SK-N-SH (cell line): ENCODE data around the gene LGR6. TPM values are rescaled to one million over a fixed set of nuclear protein-coding genes. Genes with fewer than 3 reads are reported as not detected.
"Not testable (repeated sequence)": the region's sequence is repeated elsewhere in the genome, so short reads cannot be mapped to it uniquely, and the experiment has no call there.

Experiments used
- CTCF ChIA-PET: fragments of 300-600, 350-600 bp; formaldehyde crosslinking; extraction: SDS; loops from one replicate; lab custom pipeline; 2021; lab: Yijun Ruan, JAX
- POLR2A ChIA-PET: fragments of 350-600 bp; sonication (Branson Sonifier 250); formaldehyde crosslinking; extraction: SDS; loops from one replicate; lab custom pipeline; 2020; ENCODE audit warnings: antibody characterized with exemption, inconsistent platforms; lab: Yijun Ruan, JAX
- DNase-seq: peaks from one replicate; pipeline ENCODE4 v3.0.0; 2012
- H2AFZ ChIP-seq: fragments of 200-600 bp; sonication (generic); 2 replicates; pipeline ENCODE4 v1.8.1; 2016; ENCODE audit warnings: antibody characterized with exemption, mild to moderate bottlenecking, low read depth
- H3F3A ChIP-seq: fragments of 200-600 bp; sonication (generic); replicated peaks from 2 replicates; pipeline ENCODE3; 2016; ENCODE audit warnings: antibody characterized with exemption, mild to moderate bottlenecking; ENCODE audit not compliant: insufficient read depth
- H3K27ac ChIP-seq, 2 experiments: fragments of 200-500 bp in 1 of 2; fragments of 200-600 bp in 1 of 2; sonication (Bioruptor generic) in 1 of 2; sonication (generic), shearing (Covaris generic) in 1 of 2; 2 replicates each; pipeline versions ENCODE4 v1.5.1 to v1.6.1; 2014 to 2016; ENCODE audit warnings: low read depth in 2 of 2, inconsistent platforms in 1 of 2, low read length in 1 of 2, mild to moderate bottlenecking in 1 of 2, mixed read lengths in 1 of 2
- H3K27me3 ChIP-seq: fragments of 200-600 bp; sonication (generic), shearing (Covaris generic); 2 replicates; pipeline ENCODE4 v1.6.1; 2016; ENCODE audit warnings: mixed run types; ENCODE audit not compliant: insufficient read depth
- H3K36me3 ChIP-seq, 2 experiments: fragments of 200-500 bp in 1 of 2; fragments of 200-600 bp in 1 of 2; sonication (Bioruptor generic) in 1 of 2; sonication (generic) in 1 of 2; replicated peaks in 1 of 2; 2 replicates each; pipeline versions ENCODE3 to v1.5.1; 2014 to 2016; ENCODE audit warnings: low read length in 1 of 2, mild to moderate bottlenecking in 1 of 2; ENCODE audit not compliant: insufficient read depth in 2 of 2, control insufficient read depth in 1 of 2
- H3K4me1 ChIP-seq, 2 experiments: fragments of 200-500 bp in 1 of 2; fragments of 200-600 bp in 1 of 2; sonication (Bioruptor generic) in 1 of 2; sonication (generic), shearing (Covaris generic) in 1 of 2; 2 replicates each; pipeline versions ENCODE4 v1.5.1 to v1.6.1; 2014 to 2016; ENCODE audit warnings: low read depth in 1 of 2, low read length in 1 of 2, mixed run types in 1 of 2; ENCODE audit not compliant: insufficient read depth in 2 of 2, control insufficient read depth in 1 of 2
- H3K4me2 ChIP-seq: fragments of 200-600 bp; sonication (generic), shearing (Covaris generic); 2 replicates; pipeline ENCODE4 v1.6.1; 2017; ENCODE audit warnings: mixed run types
- H3K4me3 ChIP-seq, 2 experiments: fragments of 200-500 bp in 1 of 2; fragments of 200-600 bp in 1 of 2; sonication (Bioruptor generic) in 1 of 2; sonication (generic), shearing (Covaris generic) in 1 of 2; 2 replicates each; pipeline versions ENCODE4 v1.5.1 to v1.8.1; 2014 to 2016; ENCODE audit warnings: low read depth in 2 of 2, inconsistent platforms in 1 of 2, low read length in 1 of 2, mild to moderate bottlenecking in 1 of 2, mixed read lengths in 1 of 2, moderate library complexity in 1 of 2
- H3K79me2 ChIP-seq: fragments of 200-600 bp; sonication (generic); 2 replicates; pipeline ENCODE4 v1.8.1; 2017; ENCODE audit warnings: mild to moderate bottlenecking; ENCODE audit not compliant: insufficient read depth
- H3K9ac ChIP-seq: fragments of 200-600 bp; sonication (generic); 2 replicates; pipeline ENCODE4 v1.6.1; 2017; ENCODE audit warnings: mixed run types
- H3K9me2 ChIP-seq: fragments of 200-600 bp; sonication (generic); 2 replicates; pipeline ENCODE4 v1.6.1; 2017; ENCODE audit warnings: mixed run types
- H3K9me3 ChIP-seq: fragments of 200-600 bp; sonication (generic); 2 replicates; pipeline ENCODE4 v1.6.1; 2017; ENCODE audit warnings: mixed run types, mild to moderate bottlenecking, moderate library complexity
- H4K20me1 ChIP-seq: fragments of 200-600 bp; sonication (generic); 2 replicates; pipeline ENCODE4 v1.6.1; 2017; ENCODE audit warnings: mild to moderate bottlenecking, mixed run types; ENCODE audit not compliant: insufficient read depth
- ELF1 ChIP-seq: IDR thresholded peaks from 2 replicates; pipeline ENCODE4 v1.4.0; 2012
- EP300 ChIP-seq, 2 experiments: IDR thresholded peaks; 2 replicates each; pipeline versions ENCODE4 v1.4.0 to v1.6.1; 2012; ENCODE audit warnings: borderline replicate concordance in 1 of 2, low read depth in 1 of 2, low read length in 1 of 2
- FOSL2 ChIP-seq: IDR thresholded peaks from 2 replicates; pipeline ENCODE4 v1.4.0; 2012; ENCODE audit warnings: low read depth, mild to moderate bottlenecking, moderate library complexity, borderline replicate concordance
- FOXJ3 ChIP-seq: sonication (generic); formaldehyde crosslinking; IDR thresholded peaks from 2 replicates; pipeline ENCODE4 v1.5.1; 2020; ENCODE audit warnings: mild to moderate bottlenecking, missing genetic modification reagents
- FOXM1 ChIP-seq: IDR thresholded peaks from 2 replicates; pipeline ENCODE4 v1.4.0; 2012; ENCODE audit warnings: low read depth, mild to moderate bottlenecking
- MEF2A ChIP-seq: IDR thresholded peaks from 2 replicates; pipeline ENCODE4 v1.4.0; 2012; ENCODE audit warnings: low read depth, borderline replicate concordance
- NFIC ChIP-seq: IDR thresholded peaks from 2 replicates; pipeline ENCODE4 v1.4.0; 2012; ENCODE audit warnings: borderline replicate concordance
- NRF1 ChIP-seq: IDR thresholded peaks from 2 replicates; pipeline ENCODE4 v1.6.1; 2012; ENCODE audit warnings: low read depth, mild to moderate bottlenecking, low read length
- RCOR1 ChIP-seq: fragments of 150-350 bp; IDR thresholded peaks from 2 replicates; pipeline ENCODE4 v1.6.1; 2017; ENCODE audit warnings: antibody characterized with exemption, low read length
- RFX5 ChIP-seq: IDR thresholded peaks from 2 replicates; pipeline ENCODE4 v1.6.1; 2012; ENCODE audit warnings: mild to moderate bottlenecking, improper control_type of control experiment, low read length
- RXRA ChIP-seq: IDR thresholded peaks from 2 replicates; pipeline ENCODE4 v1.4.0; 2012; ENCODE audit warnings: low read depth, mild to moderate bottlenecking, borderline replicate concordance
- SMC3 ChIP-seq: IDR thresholded peaks from 2 replicates; pipeline ENCODE4 v1.6.1; 2012; ENCODE audit warnings: low read depth, low read length, improper control_type of control experiment
- TAF1 ChIP-seq: IDR thresholded peaks from 2 replicates; pipeline ENCODE4 v1.6.1; 2012; ENCODE audit warnings: low read depth, mild to moderate bottlenecking, low read length, moderate library complexity, borderline replicate concordance
- TEAD4 ChIP-seq: IDR thresholded peaks from 2 replicates; pipeline ENCODE4 v1.4.0; 2012; ENCODE audit warnings: mild to moderate bottlenecking, borderline replicate concordance; ENCODE audit not compliant: insufficient read depth
- YY1 ChIP-seq: IDR thresholded peaks from 2 replicates; pipeline ENCODE4 v1.4.0; 2012; ENCODE audit warnings: low read depth, mild to moderate bottlenecking
- WGBS: methylation state at CpG from one replicate; pipeline ENCODE4 v1.1.6; 2017; ENCODE audit warnings: low lambda C conversion rate; 5-methylcytosine and 5-hydroxymethylcytosine counted together
- polyA plus RNA-seq, 3 experiments: library from polyadenylated mRNA; depleted of rRNA; stranded (reverse); fragments of >200 nt; gene quantifications; 2 replicates each; pipeline ENCODE4 v1.2.3, GENCODE V29; 2012
- TF ChIP-seq, protein P1 (sequence below): fragments of 150-350 bp; IDR thresholded peaks from 2 replicates; pipeline ENCODE4 v1.6.1; 2016; ENCODE audit warnings: mild to moderate bottlenecking, low read depth, low read length
- TF ChIP-seq, protein P2 (sequence below): IDR thresholded peaks from 2 replicates; pipeline ENCODE4 v1.4.0; 2012; ENCODE audit warnings: low read depth
- TF ChIP-seq, protein P3 (sequence below): IDR thresholded peaks from 2 replicates; pipeline ENCODE4; 2012

The LGR6 gene
- polyA plus RNA-seq, 1 of the 3 experiments (the other 2 are of a cell fraction), result 0.03 TPM

DNA sequence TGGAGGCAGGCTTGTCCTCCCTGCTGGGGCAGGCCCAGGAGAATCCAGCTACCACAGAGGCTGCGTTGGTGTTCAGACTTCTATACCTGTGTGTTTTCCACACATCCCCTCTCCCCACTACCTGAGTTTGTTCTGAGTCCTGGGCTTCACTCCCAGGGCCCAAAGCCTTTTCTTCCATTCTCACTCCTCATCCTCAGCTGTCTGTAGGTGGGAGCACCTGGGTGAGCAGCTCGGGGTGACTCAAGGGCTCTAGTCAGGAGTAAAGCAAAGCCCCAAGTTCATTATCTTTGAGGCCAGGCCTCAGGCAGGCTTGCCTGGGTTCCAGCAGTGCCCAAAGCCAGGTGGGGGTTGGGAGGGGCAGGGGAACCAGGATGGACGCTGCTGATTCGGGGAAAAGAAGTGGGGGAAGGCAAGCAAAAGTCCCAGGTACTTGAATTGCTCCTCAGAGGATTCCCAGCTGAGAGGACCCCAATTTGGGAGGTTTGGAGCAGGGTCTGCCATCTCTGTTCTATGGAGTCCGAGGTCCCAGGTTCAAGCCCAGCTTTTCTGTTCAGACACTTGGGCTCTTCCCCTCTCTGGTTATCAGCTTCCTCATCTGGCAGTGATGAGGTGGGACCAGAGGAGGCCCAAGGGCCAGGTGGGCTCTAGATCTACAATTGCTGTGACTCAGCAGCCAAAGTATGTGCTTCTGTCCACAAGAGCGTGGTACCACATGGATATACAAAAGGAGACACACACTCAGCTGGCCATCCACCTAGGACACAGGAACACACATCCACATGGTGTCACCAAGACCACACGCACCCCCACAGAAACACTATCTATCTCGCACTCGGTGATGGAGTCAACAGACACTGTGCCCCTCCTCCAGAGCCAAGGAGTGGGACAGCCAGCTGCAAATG, 27.4 kb upstream of the LGR6 start:
- Histone ChIP-seq H3K4me2 (no peak overlapping the region), H3K36me3 (no peaks in the 10 kb centered on the region), H4K20me1 (no peaks in the 10 kb centered on the region), H3K9ac (no peak overlapping the region), H3K27ac (no peak overlapping the region), H3K79me2 (no peaks in the 10 kb centered on the region), H3K27me3 (no peaks in the 10 kb centered on the region), H3K4me3 (no peak overlapping the region), H2AFZ (no peak overlapping the region), H3F3A (no peaks in the 10 kb centered on the region), H3K9me3 (no peaks in the 10 kb centered on the region), H3K4me1 (peaks cover 0 to 65% of the 10 kb centered on the region in 2 experiments; a peak in 1 of 4 replicates), H3K9me2 (no peaks in the 10 kb centered on the region)
- ChIA-PET POLR2A (no interaction called here), CTCF (interaction anchor here (0.7 to 3.3 kb wide), 5 partner anchors 12 to 31 kb away, joined by 3 to 11 read pairs (median 3); no protein-coding TSS in a partner anchor)
- no peak for TF ChIP-seq FOXM1
- TF ChIP-seq, protein P1, sequence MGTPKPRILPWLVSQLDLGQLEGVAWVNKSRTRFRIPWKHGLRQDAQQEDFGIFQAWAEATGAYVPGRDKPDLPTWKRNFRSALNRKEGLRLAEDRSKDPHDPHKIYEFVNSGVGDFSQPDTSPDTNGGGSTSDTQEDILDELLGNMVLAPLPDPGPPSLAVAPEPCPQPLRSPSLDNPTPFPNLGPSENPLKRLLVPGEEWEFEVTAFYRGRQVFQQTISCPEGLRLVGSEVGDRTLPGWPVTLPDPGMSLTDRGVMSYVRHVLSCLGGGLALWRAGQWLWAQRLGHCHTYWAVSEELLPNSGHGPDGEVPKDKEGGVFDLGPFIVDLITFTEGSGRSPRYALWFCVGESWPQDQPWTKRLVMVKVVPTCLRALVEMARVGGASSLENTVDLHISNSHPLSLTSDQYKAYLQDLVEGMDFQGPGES, result no peak
- TF ChIP-seq MEF2A, result no peak
- no peak for TF ChIP-seq RCOR1
- 79% methylated on average over 8 of the region's 9 CpGs for WGBS
- no peak for DNase-seq

DNA sequence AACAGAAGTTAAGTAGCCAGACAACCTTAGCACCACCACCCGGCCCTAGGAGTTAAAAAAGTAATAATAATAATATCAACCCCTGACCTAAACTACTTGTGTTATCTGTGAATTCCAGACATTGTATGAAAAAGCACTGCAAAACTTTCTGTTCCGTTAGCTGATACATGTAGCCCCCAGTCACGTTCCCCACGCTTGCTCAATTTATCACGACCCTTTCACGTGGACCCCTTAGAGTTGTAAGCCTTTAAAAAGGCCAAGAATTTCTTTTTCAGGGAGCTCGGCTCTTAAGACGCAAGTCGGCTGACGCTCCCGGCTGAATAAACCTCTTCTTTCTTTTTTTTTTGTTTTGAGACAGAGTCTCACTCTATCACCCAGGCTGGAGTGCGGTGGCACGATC, 26.5 kb upstream of the LGR6 start:
- H3K36me3 ChIP-seq, H4K20me1 ChIP-seq, H3K79me2 ChIP-seq, H3K27ac ChIP-seq, H3K9me3 ChIP-seq, H3K9me2 ChIP-seq, H3K4me2 ChIP-seq, POLR2A ChIA-PET, H3K4me3 ChIP-seq, H3F3A ChIP-seq, H3K27me3 ChIP-seq, H2AFZ ChIP-seq, DNase-seq, H3K9ac ChIP-seq: not testable (repeated sequence)
- 93% methylated on average over 13 of the region's 13 CpGs for WGBS
- peaks cover 0 to 66% of the 10 kb centered on the region in 2 experiments; a peak in 1 of 4 replicates for H3K4me1 ChIP-seq
- CTCF ChIA-PET, result interaction anchor here (0.7 to 3.3 kb wide), 6 partner anchors 12 to 48 kb away, joined by 3 to 11 read pairs (median 4); no protein-coding TSS in a partner anchor

DNA sequence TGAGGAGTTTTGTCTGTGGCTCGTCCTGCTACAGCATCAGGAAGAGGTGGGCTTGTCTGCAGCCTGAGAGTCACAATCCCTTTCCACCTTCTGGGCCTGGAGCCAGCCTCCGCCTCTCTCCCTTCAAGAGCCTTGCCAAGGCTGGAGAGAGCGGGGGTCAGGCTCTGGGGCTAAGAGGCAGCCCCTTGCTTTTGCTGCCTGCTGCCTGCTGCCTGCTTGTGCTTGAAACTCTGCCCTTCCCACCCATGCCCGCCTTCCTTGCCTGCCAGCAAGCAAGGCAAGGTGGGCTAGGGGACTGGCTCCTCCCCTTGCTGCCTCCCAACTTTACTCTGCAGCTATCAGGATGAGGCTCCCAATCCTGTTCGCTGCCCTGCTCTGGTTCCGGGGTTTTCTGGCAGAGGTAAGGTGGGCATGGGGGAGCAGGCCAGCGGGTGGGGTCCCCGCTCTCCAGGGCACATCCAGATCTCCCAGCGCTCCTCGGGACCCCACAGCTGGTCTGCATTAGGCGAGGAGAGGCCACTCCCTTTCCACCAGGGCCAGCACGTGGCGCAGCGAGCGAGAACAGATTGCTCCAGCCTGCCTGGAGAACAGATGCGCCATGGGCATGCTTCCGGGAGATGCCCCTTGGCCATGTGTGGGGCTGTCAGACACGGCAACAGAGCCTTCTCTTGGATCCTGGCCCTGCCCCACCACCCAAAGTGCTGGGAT, 25.7 kb upstream of the LGR6 start:
- Histone ChIP-seq H3K4me3 (no peak overlapping the region), H3K9me3 (no peaks in the 10 kb centered on the region), H2AFZ (no peak overlapping the region), H3K9ac (no peak overlapping the region), H3K9me2 (no peaks in the 10 kb centered on the region), H3K4me2 (no peak overlapping the region), H3K27me3 (no peaks in the 10 kb centered on the region), H3K27ac (peak overlapping the region in 1 of 2 experiments; percentile 85; a peak in 2 of 4 replicates), H3K36me3 (no peaks in the 10 kb centered on the region), H3F3A (no peaks in the 10 kb centered on the region), H4K20me1 (no peaks in the 10 kb centered on the region), H3K79me2 (no peaks in the 10 kb centered on the region), H3K4me1 (peaks cover 0 to 58% of the 10 kb centered on the region in 2 experiments; a peak in 1 of 4 replicates)
- CTCF ChIA-PET, result interaction anchor here (1.0 to 3.3 kb wide), 4 partner anchors 13 to 148 kb away, joined by 3 to 11 read pairs (median 5); no protein-coding TSS in a partner anchor
- POLR2A ChIA-PET, result no interaction called here
- DNase-seq, result peak; percentile 91
- 48% methylated on average over 9 of the region's 18 CpGs for WGBS
- TF ChIP-seq TAF1 (no peak), ELF1 (no peak), RCOR1 (peak; percentile 70), RXRA (no peak), FOXJ3 (CRISPR knock-in tag) (peak; percentile 59; the same call in 1 of the 2 replicates), SMC3 (no peak), FOXM1 (no peak), NFIC (no peak), FOSL2 (no peak), EP300 (IDR thresholded peaks at IDR 0.05; ENCODE audit: borderline replicate concordance in 1 of 2, low read depth in 1 of 2, low read length in 1 of 2) (peak in 1 of 2 experiments; percentile 12; a peak in 1 of 4 replicates), RFX5 (no peak), NRF1 (no peak), TEAD4 (no peak), YY1 (no peak)
- TF ChIP-seq, protein P2, sequence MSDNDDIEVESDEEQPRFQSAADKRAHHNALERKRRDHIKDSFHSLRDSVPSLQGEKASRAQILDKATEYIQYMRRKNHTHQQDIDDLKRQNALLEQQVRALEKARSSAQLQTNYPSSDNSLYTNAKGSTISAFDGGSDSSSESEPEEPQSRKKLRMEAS, result peak; percentile 78
- TF ChIP-seq, protein P3, sequence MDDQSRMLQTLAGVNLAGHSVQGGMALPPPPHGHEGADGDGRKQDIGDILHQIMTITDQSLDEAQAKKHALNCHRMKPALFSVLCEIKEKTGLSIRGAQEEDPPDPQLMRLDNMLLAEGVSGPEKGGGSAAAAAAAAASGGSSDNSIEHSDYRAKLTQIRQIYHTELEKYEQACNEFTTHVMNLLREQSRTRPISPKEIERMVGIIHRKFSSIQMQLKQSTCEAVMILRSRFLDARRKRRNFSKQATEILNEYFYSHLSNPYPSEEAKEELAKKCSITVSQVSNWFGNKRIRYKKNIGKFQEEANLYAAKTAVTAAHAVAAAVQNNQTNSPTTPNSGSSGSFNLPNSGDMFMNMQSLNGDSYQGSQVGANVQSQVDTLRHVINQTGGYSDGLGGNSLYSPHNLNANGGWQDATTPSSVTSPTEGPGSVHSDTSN, result no peak
